Colonic mucosa (tissue), 4 donors: Measurements from ENCODE around the gene PAPPA2. TPM values are rescaled to one million over a fixed set of nuclear protein-coding genes. Genes with fewer than 3 reads are reported as not detected.

Experiments
- DNase-seq: peaks from one replicate; pipeline ENCODE4 v3.0.0-alpha.2; 2020
- H3K27ac ChIP-seq: fragments of 200-600 bp; one replicate; pipeline ENCODE4 v1.8.0; 2021
- H3K27me3 ChIP-seq: fragments of 200-600 bp; one replicate; pipeline ENCODE4 v1.8.0; 2021
- H3K36me3 ChIP-seq: fragments of 200-600 bp; one replicate; pipeline ENCODE4 v1.8.0; 2021
- H3K4me1 ChIP-seq: fragments of 200-600 bp; one replicate; pipeline ENCODE4 v1.8.0; 2021; ENCODE audit warnings: mild to moderate bottlenecking
- H3K4me3 ChIP-seq: fragments of 200-600 bp; one replicate; pipeline ENCODE4 v1.8.0; 2021
- H3K9ac ChIP-seq, 2 donors: one replicate each; pipeline ENCODE4 v1.7.0; 2013; ENCODE audit warnings: control low read depth in 2 of 2, low read depth in 2 of 2, low read length in 2 of 2
- H3K9me3 ChIP-seq: fragments of 200-600 bp; one replicate; pipeline ENCODE4 v1.8.0; 2021
- CTCF ChIP-seq: fragments of 200-600 bp; IDR thresholded peaks from one replicate; pipeline ENCODE4 v1.8.0; 2022; ENCODE audit warnings: antibody characterized with exemption, mild to moderate bottlenecking
- intact Hi-C: fragments of 100-400 bp; cut with DNase I; formaldehyde crosslinking; loops from one replicate; pipeline ENCODE4 v1.14.1; 2022
- total RNA-seq, 2 donors: library from RNA; stranded (reverse); fragmentation: NEBNext Ultra II Directional in 1 of 2; extraction: Animal tissue kit (Norgen Biotek cat#: 25700) in 1 of 2; gene quantifications; one replicate each; pipeline ENCODE4 v1.2.1, GENCODE V29; 2021
- donor health status: healthy.
- donor health status: DM: no; HTN: no; CAD: no.
- donor health status: DM: no; HTN: no; CAD: no.

PAPPA2 gene
- total RNA-seq, 2 donors from 2014 or later = 3.1 to 3.6 TPM

GRCh38 chr1:176701151-176701866 lies 238.3 kb downstream of the PAPPA2 start:
- Histone ChIP-seq H3K4me3 (no peak overlapping the region), H3K27me3 (no peaks in the 10 kb centered on the region), H3K4me1 (no peaks in the 10 kb centered on the region), H3K9me3 (no peaks in the 10 kb centered on the region), H3K9ac (no peak overlapping the region), H3K27ac (no peak overlapping the region), H3K36me3 (no peaks in the 10 kb centered on the region)
- TF ChIP-seq CTCF = no peak
- DNase-seq = no peak
- intact Hi-C loops = no loop called here

GRCh38 chr1:176702901-176703300 lies 239.9 kb downstream of the PAPPA2 start:
- Histone ChIP-seq H3K4me3 (no peak overlapping the region), H3K27me3 (no peaks in the 10 kb centered on the region), H3K27ac (no peak overlapping the region), H3K9ac (no peak overlapping the region), H3K9me3 (no peaks in the 10 kb centered on the region), H3K36me3 (no peaks in the 10 kb centered on the region), H3K4me1 (no peaks in the 10 kb centered on the region)
- intact Hi-C loops = no loop called here
- DNase-seq = no peak
- no peak for TF ChIP-seq CTCF

GRCh38 chr1:176705585-176705984 lies 242.6 kb downstream of the PAPPA2 start:
- TF ChIP-seq CTCF = no peak
- Histone ChIP-seq H3K27me3 (no peaks in the 10 kb centered on the region), H3K36me3 (no peaks in the 10 kb centered on the region), H3K4me3 (no peak overlapping the region), H3K9me3 (no peaks in the 10 kb centered on the region), H3K4me1 (no peaks in the 10 kb centered on the region), H3K9ac (no peak overlapping the region), H3K27ac (no peak overlapping the region)
- intact Hi-C loops = no loop called here
- DNase-seq = no peak

- intact Hi-C loops = no loop called here
- H3K9ac ChIP-seq = no peak overlapping the region
- no peak overlapping the region for H3K27ac ChIP-seq
- H3K36me3 ChIP-seq = no peaks in the 10 kb centered on the region
- no peaks in the 10 kb centered on the region for H3K27me3 ChIP-seq
- no peaks in the 10 kb centered on the region for H3K4me1 ChIP-seq
- no peak overlapping the region for H3K4me3 ChIP-seq
- TF ChIP-seq CTCF = no peak
- H3K9me3 ChIP-seq = no peaks in the 10 kb centered on the region
- DNase-seq = no peak
These were observed 254.2 kb downstream of the PAPPA2 start for GRCh38 chr1:176717066-176717750.

- no peaks in the 10 kb centered on the region for H3K9me3 ChIP-seq
- no peak for DNase-seq
- intact Hi-C loops = no loop called here
These were observed 256.5 kb downstream of the PAPPA2 start for GRCh38 chr1:176719447-176719846.

More at GRCh38 chr1:176719447-176719846, 256.5 kb downstream of the PAPPA2 start:
- H3K36me3 ChIP-seq = no peaks in the 10 kb centered on the region
- no peak overlapping the region for H3K9ac ChIP-seq
- no peak overlapping the region for H3K4me3 ChIP-seq
- no peak for TF ChIP-seq CTCF
- H3K4me1 ChIP-seq = no peaks in the 10 kb centered on the region
- no peaks in the 10 kb centered on the region for H3K27me3 ChIP-seq
- no peak overlapping the region for H3K27ac ChIP-seq
